Omental fat pad (tissue), 4 donors: Measurements from ENCODE around the gene NR2C2. TPM values are rescaled to one million over a fixed set of nuclear protein-coding genes. Genes with fewer than 3 reads are reported as not detected.

Experiments used
- ATAC-seq: fragments of 150-250 bp; one replicate; pipeline ENCODE4 v1.9.1; 2016; ENCODE audit warnings: mild to moderate bottlenecking, moderate library complexity; ENCODE audit not compliant: low FRiP score
- DNase-seq: peaks from one replicate; pipeline ENCODE4 v3.0.0-alpha.2; 2019; ENCODE audit warnings: low spot score
- total RNA-seq, 4 donors: library from RNA; depleted of rRNA; stranded (reverse); fragments of >200 nt; gene quantifications; one replicate each; pipeline ENCODE4 v1.1.0, GENCODE V29; 2016
- TF ChIP-seq, protein P1 (sequence below), 3 donors: fragments of 450-650 bp; IDR thresholded peaks; one replicate each; pipeline ENCODE4 v1.5.1; 2016 to 2017; ENCODE audit warnings: antibody characterized with exemption in 3 of 3, mild to moderate bottlenecking in 3 of 3, moderate library complexity in 2 of 3

Gene NR2C2
- total RNA-seq, 4 donors from 2014 or later = 25.8 to 45.1 (median 37.8) TPM

- TF ChIP-seq, protein P1, sequence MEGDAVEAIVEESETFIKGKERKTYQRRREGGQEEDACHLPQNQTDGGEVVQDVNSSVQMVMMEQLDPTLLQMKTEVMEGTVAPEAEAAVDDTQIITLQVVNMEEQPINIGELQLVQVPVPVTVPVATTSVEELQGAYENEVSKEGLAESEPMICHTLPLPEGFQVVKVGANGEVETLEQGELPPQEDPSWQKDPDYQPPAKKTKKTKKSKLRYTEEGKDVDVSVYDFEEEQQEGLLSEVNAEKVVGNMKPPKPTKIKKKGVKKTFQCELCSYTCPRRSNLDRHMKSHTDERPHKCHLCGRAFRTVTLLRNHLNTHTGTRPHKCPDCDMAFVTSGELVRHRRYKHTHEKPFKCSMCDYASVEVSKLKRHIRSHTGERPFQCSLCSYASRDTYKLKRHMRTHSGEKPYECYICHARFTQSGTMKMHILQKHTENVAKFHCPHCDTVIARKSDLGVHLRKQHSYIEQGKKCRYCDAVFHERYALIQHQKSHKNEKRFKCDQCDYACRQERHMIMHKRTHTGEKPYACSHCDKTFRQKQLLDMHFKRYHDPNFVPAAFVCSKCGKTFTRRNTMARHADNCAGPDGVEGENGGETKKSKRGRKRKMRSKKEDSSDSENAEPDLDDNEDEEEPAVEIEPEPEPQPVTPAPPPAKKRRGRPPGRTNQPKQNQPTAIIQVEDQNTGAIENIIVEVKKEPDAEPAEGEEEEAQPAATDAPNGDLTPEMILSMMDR (IDR thresholded peaks at IDR 0.05) = no peak
- DNase-seq (no peak), ATAC-seq (no peak)
These were observed 68.1 kb downstream of the NR2C2 start for GRCh38 chr3:15015456-15015855.

DNA sequence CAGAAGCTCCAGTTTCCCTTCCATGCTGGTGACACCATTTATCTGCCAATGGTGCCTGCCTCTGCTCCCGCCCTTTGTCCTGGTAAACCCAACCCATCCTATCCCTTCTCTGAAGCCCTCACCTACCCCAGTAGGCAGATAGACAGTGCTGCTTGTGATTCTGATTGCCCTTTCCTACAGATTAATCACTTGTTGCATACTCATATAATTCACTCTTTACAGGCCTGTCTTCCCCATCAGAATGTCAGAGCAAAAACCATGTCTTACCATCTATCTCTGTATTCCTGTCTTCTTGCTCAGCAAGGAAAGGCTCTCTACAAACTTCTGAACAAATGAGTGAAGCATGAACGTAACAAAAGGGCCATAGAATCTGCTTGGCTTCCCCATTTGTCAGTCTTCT, 69.8 kb downstream of the NR2C2 start:
- ATAC-seq (no peak), DNase-seq (no peak)
- TF ChIP-seq, protein P1 (IDR thresholded peaks at IDR 0.05) = no peak

- TF ChIP-seq, protein P1 (IDR thresholded peaks at IDR 0.05) = no peak
- ATAC-seq (no peak), DNase-seq (no peak)
These were observed 75.9 kb downstream of the NR2C2 start for GRCh38 chr3:15023249-15023648.

DNA sequence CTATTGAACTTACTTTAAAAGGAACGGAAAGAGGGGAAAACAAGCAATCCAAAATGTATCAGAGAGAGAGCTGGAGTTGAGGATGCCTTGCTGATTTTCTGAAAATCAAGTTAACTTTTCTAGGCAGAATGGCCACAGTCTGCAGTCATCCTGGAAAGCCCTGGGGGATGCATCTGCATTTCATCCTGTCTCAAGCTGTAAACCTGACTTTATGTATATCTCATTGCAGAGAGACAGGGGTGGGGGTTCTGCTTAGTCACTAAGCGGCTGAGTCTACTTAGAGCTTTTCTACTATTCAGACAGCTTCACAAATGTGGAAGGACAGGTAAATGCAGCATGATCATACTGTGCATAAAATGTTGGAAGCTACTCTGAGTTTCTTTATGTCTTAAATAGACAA, 76.3 kb downstream of the NR2C2 start:
- TF ChIP-seq, protein P1 (IDR thresholded peaks at IDR 0.05) = no peak
- no peak for ATAC-seq
- no peak for DNase-seq

DNA sequence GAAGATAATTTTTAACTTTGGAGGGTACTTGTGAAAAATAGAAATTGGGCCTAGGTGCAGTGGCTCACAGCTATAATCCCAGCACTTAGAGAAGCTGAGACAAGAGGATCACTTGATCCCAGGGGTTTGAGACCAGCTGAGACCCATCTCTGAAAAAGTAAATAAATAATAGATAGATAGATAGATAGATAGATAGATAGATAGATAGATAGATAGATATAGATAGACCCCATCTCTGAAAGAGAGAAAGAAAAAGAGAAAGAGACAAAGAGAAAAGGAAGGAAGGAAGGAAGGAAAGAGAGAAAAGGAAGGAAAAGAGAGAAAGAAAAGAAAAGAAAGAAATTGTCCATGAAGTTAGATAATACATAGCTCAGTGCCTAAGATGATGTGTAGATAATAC, 82.2 kb downstream of the NR2C2 start:
- no peak for ATAC-seq
- no peak for DNase-seq
- TF ChIP-seq, protein P1 (IDR thresholded peaks at IDR 0.05) = no peak

DNA sequence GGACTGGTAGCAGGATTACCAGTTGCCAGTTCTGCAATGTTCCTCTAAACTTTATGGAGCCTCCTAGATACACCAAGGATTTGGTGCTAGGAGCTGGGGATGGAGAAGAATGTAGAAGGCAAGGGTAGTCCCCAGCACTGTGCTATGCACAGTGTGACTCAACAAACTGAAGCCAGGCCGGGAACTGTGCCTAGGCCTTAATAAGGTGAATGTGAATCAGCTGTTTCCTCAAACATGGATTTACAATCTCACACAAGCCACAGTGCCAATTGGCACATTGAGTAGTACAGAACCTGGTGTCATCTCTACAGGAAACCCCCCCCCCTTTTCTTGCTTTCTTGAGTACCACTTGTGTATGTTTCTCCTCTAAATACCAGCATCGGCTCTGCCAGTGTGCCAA, 85.3 kb downstream of the NR2C2 start:
- TF ChIP-seq, protein P1 (IDR thresholded peaks at IDR 0.05) = no peak
- ATAC-seq = no peak
- no peak for DNase-seq

GRCh38 chr3:15033103-15033502, 85.7 kb downstream of the NR2C2 start:
- ATAC-seq (no peak), DNase-seq (no peak)
- TF ChIP-seq, protein P1 (IDR thresholded peaks at IDR 0.05) = no peak
